GM12891 (cell line): ENCODE data around the gene ACTR10. TPM values are rescaled to one million over a fixed set of nuclear protein-coding genes. Genes with fewer than 3 reads are reported as not detected.

ENCODE experiments used
- DNase-seq: peaks from one replicate; pipeline ENCODE4 v3.0.0; 2011; ENCODE audit warnings: low spot score; ENCODE audit not compliant: insufficient read length
- FAIRE-seq: peaks from 2 replicates; lab custom pipeline; 2011; peaks lifted over from hg19 to GRCh38; lab: Jason Lieb, UNC
- PAX5 ChIP-seq: IDR thresholded peaks from 2 replicates; pipeline ENCODE4 v1.6.1; 2011; ENCODE audit warnings: low read length, moderate library complexity, mild to moderate bottlenecking; ENCODE audit not compliant: insufficient read depth, severe bottlenecking
- POLR2A ChIP-seq: IDR thresholded peaks from 2 replicates; pipeline ENCODE4 v1.6.1; 2011; ENCODE audit warnings: low read depth, low read length, control low read depth
- POLR2AphosphoS5 ChIP-seq: IDR thresholded peaks from 2 replicates; pipeline ENCODE4 v1.6.1; 2011; ENCODE audit warnings: low read depth, low read length, control low read depth
- POU2F2 ChIP-seq: IDR thresholded peaks from 2 replicates; pipeline ENCODE4 v1.6.1; 2011; ENCODE audit warnings: low read depth, mild to moderate bottlenecking, control low read depth, low read length, moderate library complexity
- SPI1 ChIP-seq: IDR thresholded peaks from 2 replicates; pipeline ENCODE4 v1.6.1; 2011; ENCODE audit warnings: low read depth, low read length, control low read depth
- TAF1 ChIP-seq: IDR thresholded peaks from 2 replicates; pipeline ENCODE4 v1.6.1; 2011; ENCODE audit warnings: low read depth, low read length, control low read depth
- polyA plus RNA-seq: library from polyadenylated mRNA; unstranded; fragments of >200 nt; gene quantifications from one replicate; pipeline ENCODE4 v1.2.1, GENCODE V29; 2012; ENCODE audit warnings: low read depth, missing spikeins, inconsistent platforms; ENCODE audit not compliant: missing spikeins

Gene ACTR10
- 24.6 TPM for polyA plus RNA-seq

DNA sequence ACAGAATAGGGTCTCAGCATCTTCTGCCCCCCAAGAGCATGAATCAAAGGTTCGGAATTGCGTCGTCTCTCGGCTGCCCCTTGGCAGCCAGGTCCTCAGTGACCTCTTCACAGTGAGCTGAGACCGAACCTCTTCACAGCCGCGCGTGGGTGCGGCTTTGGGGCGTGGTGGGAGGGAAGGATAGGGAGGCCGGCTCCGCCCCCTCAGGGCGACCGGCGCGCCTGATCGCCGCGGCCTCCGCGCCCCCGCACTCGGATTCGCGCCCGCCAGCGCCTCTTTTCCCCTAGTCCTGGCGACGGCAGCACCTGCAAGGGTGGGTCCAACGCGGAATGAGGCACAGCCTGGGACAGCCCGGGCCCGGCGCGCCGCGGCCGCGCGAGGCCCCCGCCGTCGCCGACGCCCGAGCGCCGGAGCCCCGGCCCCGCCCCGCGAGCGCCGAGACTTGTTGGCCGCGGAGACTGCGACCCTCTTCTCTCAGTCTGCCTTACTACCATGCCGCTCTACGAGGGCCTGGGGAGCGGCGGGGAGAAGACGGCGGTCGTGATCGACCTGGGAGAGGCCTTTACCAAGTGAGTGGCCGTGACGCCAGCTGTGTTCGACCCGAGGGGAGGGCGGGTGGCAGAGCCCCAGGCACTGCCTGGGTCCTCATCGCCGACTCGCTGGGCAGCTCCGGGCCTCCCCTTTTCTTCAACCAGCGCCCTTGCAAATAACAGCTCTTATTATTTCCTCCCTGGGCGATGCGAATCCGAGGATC lies at the start of gene ACTR10:
Gene ACTR10, plus strand, starts transcription at position 424 of the 754 bp plus-strand sequence. Its CDS starts 69 bp downstream, at position 493.
- peak; percentile 93 for FAIRE-seq
- TF ChIP-seq SPI1: no peak
- TF ChIP-seq POLR2AphosphoS5: peak; percentile 73
- TF ChIP-seq POLR2A: peak; percentile 76
- peak; percentile 66 for TF ChIP-seq TAF1
- no peak for TF ChIP-seq POU2F2
- TF ChIP-seq PAX5: no peak
- peak; percentile 76 for DNase-seq

DNA sequence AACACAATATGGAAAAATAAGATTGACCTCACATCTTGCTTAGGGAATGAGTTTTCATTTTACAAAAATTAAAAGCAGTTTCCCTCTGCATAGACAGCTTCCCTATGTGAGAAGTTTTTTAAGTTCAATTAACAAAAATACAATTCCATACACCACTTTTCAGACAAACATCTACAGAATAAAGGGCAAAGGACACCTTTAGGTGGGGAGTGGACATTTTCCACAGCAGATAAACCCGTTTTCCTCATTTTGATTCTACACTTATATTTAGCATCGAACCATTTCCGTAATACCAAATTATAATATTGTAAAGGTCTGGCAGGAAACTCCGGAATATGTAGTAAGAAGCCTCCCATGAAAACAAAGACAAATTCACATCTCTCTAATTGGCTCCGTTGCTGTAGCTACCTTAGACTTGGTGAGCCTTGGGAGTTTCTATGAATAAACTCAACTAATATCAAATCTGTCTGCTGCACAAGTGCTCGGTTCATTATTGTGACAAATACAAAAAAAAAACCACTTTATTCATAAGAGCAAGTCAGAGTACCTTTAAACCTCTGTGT lies 49.6 kb upstream of the ACTR10 start:
- FAIRE-seq (no peak), DNase-seq (no peak)
- TF ChIP-seq POU2F2: no peak
- no peak for TF ChIP-seq SPI1
- TF ChIP-seq POLR2AphosphoS5: no peak
- no peak for TF ChIP-seq PAX5
- no peak for TF ChIP-seq POLR2A
- no peak for TF ChIP-seq TAF1

DNA sequence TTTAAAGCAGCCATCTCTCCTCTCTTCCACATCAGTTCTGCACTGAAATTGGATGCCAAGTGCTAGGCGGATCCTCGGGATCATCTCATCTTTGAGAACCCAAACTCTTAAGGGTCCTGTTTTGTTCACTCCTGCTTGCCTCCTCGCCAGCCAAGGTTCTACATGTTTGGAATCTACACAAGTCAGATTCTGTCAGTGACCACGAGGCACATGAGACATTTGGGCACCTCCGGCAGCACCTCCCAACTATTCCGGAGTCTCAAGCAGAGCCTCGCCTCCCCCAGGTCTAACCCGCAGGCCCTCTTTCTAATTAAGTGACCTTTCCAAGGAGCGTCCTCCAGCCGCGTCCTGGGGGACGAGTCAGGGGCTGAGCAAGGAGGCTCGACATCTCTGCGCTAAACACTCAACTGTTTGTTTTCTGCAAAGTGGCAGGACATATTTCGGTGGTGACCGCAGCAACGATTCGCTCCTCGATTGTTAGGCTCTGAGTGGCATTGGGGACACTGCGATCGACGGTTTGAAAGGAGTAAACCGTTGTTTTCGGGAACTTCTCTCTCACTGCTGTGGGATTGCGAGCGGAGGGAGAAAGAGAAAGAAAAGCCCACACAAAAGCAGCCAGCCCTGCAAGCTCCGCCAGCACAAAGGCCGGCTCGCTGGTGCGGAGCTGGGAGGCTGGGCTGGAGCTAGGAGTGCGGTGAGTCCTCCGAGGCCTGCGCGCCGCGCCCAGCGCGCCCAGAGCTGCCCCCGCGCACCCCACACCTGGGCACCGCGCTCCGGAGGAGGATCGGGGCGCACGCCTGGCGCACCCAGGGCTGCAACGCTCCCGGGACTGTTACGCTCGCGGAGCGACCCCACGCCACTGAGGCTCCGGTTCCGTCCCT lies 48.6 kb upstream of the ACTR10 start:
- DNase-seq: no peak

DNA sequence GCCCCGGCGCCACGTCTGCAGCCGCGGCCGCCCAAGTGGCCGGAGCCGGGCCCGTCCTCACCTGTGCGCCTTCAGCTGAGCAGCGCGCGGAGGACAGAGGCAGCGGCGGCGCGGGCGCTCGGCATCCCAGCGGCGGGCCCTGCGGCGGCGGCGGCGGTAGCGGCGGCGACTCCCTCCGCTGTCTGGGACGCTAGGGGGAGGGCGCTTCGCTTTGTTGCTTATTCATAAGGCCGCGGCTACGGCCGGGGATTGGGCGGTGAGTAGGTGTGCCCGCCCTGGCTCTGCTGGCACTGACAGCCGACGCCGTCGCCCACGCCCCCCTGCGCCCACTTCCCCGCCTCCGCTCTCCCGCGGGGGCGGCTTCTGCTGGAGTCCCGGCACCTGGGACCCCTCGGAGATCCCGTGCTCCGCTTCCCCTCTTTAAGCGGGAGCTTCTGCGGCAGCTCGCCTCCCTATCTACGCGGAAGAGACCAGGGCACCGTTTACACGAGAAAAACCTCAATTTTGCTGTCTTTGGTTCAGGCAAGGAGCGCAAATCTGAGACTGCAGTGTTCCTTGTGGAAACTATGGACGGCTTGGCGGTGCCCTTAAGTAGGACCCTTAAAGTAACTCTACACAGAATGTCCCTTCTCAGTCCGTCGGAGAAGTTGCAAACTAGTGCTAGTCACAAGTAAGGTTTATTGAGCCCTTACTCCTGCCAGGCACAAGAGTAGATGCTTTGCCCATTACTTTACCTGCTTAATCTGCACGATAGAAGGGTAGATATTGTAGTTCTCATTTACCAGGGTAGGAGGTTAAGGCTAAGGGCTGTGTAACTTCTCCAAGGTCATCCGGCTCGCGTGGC lies 47.7 kb upstream of the ACTR10 start, which contains the start of gene ARMH4:
Gene ARMH4, minus strand, starts transcription at position 200 of the 844 bp plus-strand sequence. CDS start 12,855 bp downstream, outside the sequence.
- no peak for TF ChIP-seq POLR2AphosphoS5
- TF ChIP-seq POLR2A: no peak
- no peak for TF ChIP-seq SPI1
- TF ChIP-seq TAF1: no peak
- TF ChIP-seq POU2F2: no peak
- no peak for TF ChIP-seq PAX5
- FAIRE-seq: peak; percentile 86
- peak; percentile 64 for DNase-seq

More for the DNA sequence above, 48.6 kb upstream of the ACTR10 start:
- no peak for TF ChIP-seq TAF1
- TF ChIP-seq POLR2A: no peak
- TF ChIP-seq PAX5: no peak
- no peak for TF ChIP-seq POLR2AphosphoS5
- no peak for TF ChIP-seq SPI1
- TF ChIP-seq POU2F2: no peak
- peak; percentile 9 for FAIRE-seq

DNA sequence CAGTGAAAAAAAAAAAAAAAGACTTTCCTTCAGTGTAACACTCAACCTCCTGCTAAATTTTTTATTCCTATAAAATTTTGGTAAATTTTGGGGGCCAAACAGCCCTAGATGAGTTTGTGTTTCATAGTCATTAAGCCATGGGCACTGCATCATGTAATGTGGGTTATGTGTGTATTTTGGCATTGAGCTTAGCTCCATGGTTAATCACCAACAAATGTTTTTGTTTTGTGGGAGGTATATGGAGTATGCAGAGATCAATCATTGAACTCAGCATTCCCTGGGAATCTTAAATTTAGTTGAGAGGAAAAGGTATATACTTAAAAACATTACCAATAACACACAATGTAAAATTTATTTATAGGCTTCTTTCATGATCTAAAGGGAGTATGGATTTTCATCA lies 39.4 kb upstream of the ACTR10 start:
- FAIRE-seq (no peak), DNase-seq (no peak)
- TF ChIP-seq SPI1 (no peak), POLR2A (no peak), POLR2AphosphoS5 (no peak), POU2F2 (no peak), PAX5 (no peak), TAF1 (no peak)

DNA sequence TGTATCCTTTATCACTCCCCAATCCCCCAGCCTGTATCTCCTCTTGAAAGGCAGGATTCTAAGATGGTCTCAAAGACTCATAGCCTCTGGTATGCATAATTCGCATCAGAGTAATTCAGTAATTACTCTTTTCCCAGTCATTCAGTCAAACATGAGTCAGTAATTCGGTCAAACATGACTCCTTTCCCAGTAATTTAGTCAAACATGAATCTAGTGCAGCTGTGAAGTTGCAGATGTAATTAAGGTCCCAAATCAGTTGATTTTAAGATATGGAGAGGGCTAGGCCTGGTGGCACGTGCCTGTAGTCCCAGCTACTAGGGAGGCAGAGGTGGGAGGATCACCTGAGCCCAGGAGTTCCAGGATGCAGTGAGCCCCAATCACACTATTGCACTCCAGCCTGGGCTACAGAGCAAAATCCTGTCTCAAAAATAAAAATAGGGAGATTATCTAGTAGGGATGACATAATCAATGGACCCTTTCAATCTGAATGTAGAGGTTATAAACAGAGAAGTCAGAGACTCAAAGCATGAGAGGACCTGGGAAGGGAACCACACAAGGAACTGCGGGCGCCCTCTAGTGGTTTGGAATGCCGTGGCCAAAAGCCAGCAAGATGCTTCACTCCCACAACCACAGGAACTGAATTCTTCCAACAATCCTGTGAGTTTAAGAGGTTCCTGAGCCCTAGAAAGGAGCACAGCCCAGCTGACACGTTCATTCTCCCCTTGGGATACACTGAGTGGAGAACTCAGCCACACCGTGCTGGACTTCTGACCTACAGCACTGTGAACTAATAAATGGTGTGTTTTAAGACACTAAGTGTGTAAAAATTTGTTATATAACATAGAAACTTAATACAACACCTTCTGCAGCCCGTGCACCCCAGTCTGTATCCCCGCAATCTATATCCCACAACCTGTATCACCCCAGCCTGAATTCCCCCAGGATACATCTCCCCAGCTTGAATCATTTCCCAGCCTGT lies 33.7 kb upstream of the ACTR10 start:
- no peak for FAIRE-seq
- TF ChIP-seq SPI1: 0 out of 2 replicates have a peak, but pooled peaks have one; percentile 6
- TF ChIP-seq PAX5: no peak

DNA sequence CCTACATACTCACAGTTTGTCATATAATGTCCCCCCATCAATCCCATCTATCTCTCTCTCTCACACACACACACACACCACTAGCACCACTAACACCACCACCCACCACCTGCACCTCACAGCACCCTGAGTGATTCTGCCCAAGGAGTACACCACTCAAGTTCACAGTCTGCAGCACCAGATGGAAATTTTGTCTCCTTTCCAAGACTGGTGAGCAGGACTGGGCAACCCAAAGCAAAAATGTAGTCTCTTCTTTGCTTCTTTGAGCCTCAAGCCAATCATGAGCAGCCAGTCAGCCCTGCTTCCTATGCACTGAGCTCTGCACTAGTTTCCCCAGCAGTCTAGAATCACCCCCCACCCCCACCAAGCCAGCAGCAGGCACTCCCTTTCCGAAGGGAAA lies 32.9 kb upstream of the ACTR10 start:
- DNase-seq (no peak), FAIRE-seq (no peak)
- no peak for TF ChIP-seq PAX5
- TF ChIP-seq SPI1: no peak
- TF ChIP-seq POU2F2: no peak
- no peak for TF ChIP-seq POLR2A
- TF ChIP-seq POLR2AphosphoS5: no peak
- TF ChIP-seq TAF1: no peak

More for the DNA sequence above, 33.7 kb upstream of the ACTR10 start:
- peak; percentile 25 for DNase-seq
